GM12878 (cell line): ENCODE data around the gene PGM5.

Experiments used
- EZH2 ChIP-seq: IDR thresholded peaks from 2 replicates; pipeline ENCODE4 v1.6.1; 2012; ENCODE audit warnings: low read depth, mild to moderate bottlenecking, control low read depth, inconsistent platforms, low read length, borderline replicate concordance; ENCODE audit not compliant: control insufficient read depth
- MYC ChIP-seq: IDR thresholded peaks from 2 replicates; pipeline ENCODE4 v1.6.1; 2011; ENCODE audit warnings: mild to moderate bottlenecking, low read length, moderate library complexity, inconsistent platforms; ENCODE audit not compliant: insufficient read depth, insufficient replicate concordance, insufficient read length, severe bottlenecking
- NFYA ChIP-seq: IDR thresholded peaks from 2 replicates; pipeline ENCODE4 v1.6.1; 2011; ENCODE audit warnings: low read depth, mild to moderate bottlenecking, low read length, improper control_type of control experiment, borderline replicate concordance
- POLR2A ChIP-seq: IDR thresholded peaks from 2 replicates; pipeline ENCODE4 v1.6.1; 2011; ENCODE audit warnings: low read depth, mild to moderate bottlenecking, low read length
- RAD21 ChIP-seq: IDR thresholded peaks from 2 replicates; pipeline ENCODE4 v1.6.1; 2011; ENCODE audit warnings: mild to moderate bottlenecking, low read depth, low read length, moderate library complexity; ENCODE audit not compliant: insufficient read depth
- TF ChIP-seq, protein P1 (sequence below): IDR thresholded peaks from 2 replicates; pipeline ENCODE4 v1.6.1; 2011; ENCODE audit warnings: low read depth, mild to moderate bottlenecking, low read length, moderate library complexity, borderline replicate concordance; ENCODE audit errors: extremely low read depth
- TF ChIP-seq, protein P2 (sequence below), 3 experiments: IDR thresholded peaks in 2 of 3; conservative IDR thresholded peaks in 1 of 3; 2 replicates each; pipeline ENCODE4 v1.5.1; 2011; ENCODE audit warnings: low read depth in 3 of 3, low read length in 3 of 3, mild to moderate bottlenecking in 3 of 3, control low read depth in 2 of 3, moderate library complexity in 2 of 3, inconsistent platforms in 1 of 3, mixed read lengths in 1 of 3; ENCODE audit not compliant: control insufficient read depth in 2 of 3, insufficient read depth in 1 of 3; ENCODE audit errors: extremely low read depth in 1 of 3
- TF ChIP-seq, protein P3 (sequence below): IDR thresholded peaks from 2 replicates; pipeline ENCODE4 v1.6.1; 2011; ENCODE audit warnings: borderline replicate concordance, low read depth, mild to moderate bottlenecking, moderate library complexity, low read length; ENCODE audit not compliant: insufficient read depth, poor library complexity, severe bottlenecking

DNA sequence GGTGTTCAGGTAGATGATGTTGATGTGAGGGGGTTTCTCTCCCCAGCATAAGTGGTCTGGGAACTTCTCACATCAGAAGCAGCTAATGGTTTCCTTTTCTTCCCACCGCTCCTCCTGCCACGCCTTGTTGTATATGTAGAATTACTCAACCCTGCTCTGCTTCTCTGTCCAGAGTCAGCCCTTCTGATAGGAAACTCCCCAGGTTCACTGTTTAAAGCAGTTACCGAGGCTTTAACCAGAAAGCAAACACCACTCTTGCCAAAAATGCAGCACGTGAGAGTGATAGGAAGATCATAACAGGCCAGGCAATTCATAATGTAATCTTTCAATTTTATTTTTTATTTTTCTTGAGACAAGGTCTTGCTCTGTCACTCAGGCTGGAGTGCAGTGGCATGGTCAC is 194.8 kb downstream of the PGM5 start:
- TF ChIP-seq NFYA (no peak), POLR2A (no peak), MYC (no peak), EZH2 (no peak), RAD21 (no peak)
- TF ChIP-seq, protein P1, sequence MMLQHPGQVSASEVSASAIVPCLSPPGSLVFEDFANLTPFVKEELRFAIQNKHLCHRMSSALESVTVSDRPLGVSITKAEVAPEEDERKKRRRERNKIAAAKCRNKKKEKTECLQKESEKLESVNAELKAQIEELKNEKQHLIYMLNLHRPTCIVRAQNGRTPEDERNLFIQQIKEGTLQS: no peak
- TF ChIP-seq, protein P2, sequence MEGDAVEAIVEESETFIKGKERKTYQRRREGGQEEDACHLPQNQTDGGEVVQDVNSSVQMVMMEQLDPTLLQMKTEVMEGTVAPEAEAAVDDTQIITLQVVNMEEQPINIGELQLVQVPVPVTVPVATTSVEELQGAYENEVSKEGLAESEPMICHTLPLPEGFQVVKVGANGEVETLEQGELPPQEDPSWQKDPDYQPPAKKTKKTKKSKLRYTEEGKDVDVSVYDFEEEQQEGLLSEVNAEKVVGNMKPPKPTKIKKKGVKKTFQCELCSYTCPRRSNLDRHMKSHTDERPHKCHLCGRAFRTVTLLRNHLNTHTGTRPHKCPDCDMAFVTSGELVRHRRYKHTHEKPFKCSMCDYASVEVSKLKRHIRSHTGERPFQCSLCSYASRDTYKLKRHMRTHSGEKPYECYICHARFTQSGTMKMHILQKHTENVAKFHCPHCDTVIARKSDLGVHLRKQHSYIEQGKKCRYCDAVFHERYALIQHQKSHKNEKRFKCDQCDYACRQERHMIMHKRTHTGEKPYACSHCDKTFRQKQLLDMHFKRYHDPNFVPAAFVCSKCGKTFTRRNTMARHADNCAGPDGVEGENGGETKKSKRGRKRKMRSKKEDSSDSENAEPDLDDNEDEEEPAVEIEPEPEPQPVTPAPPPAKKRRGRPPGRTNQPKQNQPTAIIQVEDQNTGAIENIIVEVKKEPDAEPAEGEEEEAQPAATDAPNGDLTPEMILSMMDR (IDR thresholded peaks at IDR 0.05 in 2 of 3, conservative IDR thresholded peaks at IDR 0.05 in 1 of 3; ENCODE audit: control insufficient read depth in 2 of 3, extremely low read depth in 1 of 3, insufficient read depth in 1 of 3, low read depth in 3 of 3, low read length in 3 of 3): no peak
- TF ChIP-seq, protein P3, sequence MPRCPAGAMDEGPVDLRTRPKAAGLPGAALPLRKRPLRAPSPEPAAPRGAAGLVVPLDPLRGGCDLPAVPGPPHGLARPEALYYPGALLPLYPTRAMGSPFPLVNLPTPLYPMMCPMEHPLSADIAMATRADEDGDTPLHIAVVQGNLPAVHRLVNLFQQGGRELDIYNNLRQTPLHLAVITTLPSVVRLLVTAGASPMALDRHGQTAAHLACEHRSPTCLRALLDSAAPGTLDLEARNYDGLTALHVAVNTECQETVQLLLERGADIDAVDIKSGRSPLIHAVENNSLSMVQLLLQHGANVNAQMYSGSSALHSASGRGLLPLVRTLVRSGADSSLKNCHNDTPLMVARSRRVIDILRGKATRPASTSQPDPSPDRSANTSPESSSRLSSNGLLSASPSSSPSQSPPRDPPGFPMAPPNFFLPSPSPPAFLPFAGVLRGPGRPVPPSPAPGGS: no peak
